ELF-1 (cell line): ENCODE results near the gene HDGFL1.

Source experiments
- DNase-seq: peaks from one replicate; pipeline ENCODE4 v3.0.0-alpha.2; 2016; ENCODE audit warnings: low read depth, low spot score

The HDGFL1 gene

DNA sequence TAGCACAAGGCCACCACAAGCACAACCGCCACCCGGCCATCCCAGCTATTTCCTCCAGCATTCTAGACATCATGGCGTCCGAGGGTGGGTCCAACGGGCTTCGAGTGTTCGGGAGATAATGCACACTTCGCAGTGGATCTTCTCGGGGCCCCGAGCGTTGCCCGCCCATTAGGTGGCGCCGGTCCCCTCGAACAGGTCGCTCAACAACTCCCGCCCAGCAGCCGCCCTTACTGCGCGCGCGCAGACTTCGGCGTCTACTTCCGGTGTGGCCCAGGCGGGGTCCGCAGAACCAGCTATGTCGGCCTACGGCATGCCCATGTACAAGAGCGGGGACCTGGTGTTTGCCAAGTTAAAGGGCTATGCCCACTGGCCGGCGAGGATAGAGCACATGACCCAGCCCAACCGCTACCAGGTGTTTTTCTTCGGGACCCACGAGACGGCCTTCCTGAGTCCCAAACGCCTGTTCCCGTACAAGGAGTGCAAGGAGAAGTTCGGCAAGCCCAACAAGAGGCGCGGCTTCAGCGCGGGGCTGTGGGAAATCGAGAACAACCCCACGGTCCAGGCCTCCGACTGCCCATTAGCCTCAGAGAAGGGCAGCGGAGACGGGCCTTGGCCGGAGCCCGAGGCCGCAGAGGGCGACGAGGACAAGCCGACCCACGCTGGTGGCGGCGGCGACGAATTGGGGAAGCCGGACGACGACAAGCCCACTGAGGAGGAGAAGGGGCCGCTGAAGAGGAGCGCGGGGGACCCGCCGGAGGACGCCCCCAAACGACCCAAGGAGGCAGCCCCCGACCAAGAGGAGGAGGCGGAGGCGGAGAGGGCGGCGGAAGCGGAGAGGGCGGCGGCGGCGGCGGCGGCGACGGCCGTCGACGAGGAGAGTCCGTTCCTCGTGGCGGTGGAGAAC, at the start of gene HDGFL1:
Gene HDGFL1 (plus strand): TSS at position 286 of the 904 bp plus-strand sequence. CDS start 10 bp downstream, at position 296.
- DNase-seq, result peak; percentile 4

DNA sequence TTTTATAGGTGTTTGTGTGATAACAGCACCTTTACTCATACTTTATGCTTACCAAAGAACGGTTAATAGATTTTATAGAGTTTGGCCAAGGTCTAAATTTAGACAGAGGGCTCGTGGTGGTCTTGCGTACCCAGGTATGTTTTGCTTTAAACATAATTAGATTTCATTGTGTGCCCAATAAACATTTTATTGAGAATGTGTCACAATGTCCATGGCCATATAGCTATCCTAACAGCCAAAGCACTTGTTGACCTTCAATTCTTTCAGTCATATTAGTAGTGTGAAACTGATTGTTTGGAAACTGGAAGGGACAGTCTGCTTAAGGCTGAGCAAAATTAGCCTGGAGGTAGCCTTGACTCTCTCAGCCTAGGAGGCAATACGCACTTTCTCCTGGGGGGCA, 48.3 kb upstream of the HDGFL1 start:
- DNase-seq, result no peak

GRCh38 chr6:22526736-22527135, 42.6 kb upstream of the HDGFL1 start:
- DNase-seq, result no peak

DNA sequence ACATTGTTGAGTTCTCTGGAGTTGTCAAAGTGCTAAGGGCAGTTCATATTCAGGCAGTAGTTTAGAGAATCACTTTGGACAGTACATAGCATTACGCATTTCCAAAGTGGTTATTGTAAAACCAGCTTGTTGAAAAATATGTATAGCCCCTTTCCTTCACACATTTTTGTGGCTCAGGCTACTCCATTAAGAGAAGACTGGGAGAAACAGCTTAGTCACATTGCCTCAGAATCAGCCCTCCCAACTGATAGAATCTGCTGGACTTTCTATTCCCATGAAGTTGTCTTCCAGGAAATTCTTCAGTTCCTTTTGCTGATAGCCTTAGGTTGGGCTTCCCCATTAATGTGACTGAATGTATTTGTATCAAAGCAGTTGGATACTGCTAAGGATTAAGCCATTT, 39.5 kb upstream of the HDGFL1 start:
- no peak for DNase-seq

DNA sequence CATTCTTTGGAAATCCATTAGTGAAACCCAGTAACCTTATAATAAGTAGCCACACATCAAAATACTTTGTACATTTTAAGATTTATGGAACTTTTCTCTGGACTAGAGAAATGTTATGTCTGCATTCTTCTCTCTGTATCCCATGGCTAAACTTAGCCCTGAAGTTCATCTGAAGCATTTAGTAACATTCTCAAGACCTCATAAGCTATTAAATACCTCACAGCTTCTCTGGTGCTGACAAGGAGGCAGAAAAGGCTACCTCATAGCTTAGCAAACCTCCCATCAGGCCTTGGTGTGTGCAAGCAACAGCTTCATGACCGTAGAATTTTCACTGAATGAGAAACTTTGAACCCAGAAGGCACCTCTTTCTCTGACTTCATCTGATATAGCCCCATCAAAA, 38.9 kb upstream of the HDGFL1 start:
- DNase-seq, result no peak

DNA sequence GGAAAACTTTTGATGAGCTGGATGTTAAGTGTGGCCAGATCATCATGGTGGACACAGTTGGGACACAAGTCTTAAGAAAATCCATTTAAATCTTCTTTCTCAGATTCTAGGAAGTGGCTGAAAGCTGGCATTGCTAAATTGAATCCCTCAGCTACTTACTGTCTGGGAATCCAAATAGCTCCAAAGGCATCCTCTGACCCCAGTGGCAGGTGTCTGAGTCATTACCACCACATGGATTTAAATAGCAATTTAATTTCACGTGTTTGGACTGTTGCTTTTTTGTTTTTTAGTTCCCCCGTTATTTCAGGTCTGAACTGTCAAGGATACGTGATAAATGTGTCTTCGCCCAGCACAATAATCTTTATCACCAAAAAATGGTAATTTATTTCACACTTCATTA, 33.2 kb upstream of the HDGFL1 start:
- DNase-seq, result no peak

DNA sequence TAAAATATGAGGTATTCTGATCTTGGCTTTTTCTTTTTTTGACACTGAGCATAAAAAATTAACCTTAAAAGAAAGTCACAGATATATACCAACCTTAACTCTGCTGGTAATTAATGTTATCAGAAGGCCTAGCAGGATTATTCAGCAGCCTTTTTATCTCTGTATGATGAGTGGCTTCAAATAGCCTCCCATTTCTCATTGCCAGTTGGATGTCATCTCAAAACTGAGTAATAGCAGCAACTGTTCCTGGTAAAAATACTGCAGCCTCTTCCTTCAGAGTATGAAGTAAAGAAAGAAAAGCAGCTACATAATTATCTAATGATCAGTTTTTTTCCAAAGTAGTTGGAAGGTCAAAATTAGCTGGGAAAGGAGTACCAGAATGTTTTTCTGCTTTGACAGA, 24.9 kb upstream of the HDGFL1 start:
- no peak for DNase-seq

GRCh38 chr6:22545051-22545450, 24.3 kb upstream of the HDGFL1 start:
- DNase-seq, result no peak

GRCh38 chr6:22546236-22546635, 23.1 kb upstream of the HDGFL1 start:
- no peak for DNase-seq

GRCh38 chr6:22550971-22551670, 18.2 kb upstream of the HDGFL1 start:
- DNase-seq, result no peak

- peak; percentile 14 for DNase-seq
These were observed 13.1 kb upstream of the HDGFL1 start for GRCh38 chr6:22556266-22556665.

DNA sequence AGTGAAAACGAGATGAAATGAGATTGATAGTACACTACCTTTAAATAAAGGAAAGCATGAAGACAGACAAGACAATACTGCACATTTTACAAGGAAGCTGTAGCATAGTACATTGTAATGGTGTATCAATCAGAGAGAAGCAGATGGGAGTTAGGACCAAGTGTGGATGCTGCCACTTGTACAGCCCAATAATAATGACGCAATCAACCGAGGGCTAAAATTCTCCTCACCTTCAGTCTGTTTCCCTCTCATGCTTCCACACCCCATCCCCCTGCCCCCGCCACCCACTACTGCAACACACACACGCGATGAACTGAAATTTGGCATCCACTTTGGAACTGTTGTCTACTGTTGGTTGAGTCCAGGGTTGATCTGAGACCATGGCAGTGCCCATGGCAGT, 12.4 kb upstream of the HDGFL1 start:
- DNase-seq, result no peak

DNA sequence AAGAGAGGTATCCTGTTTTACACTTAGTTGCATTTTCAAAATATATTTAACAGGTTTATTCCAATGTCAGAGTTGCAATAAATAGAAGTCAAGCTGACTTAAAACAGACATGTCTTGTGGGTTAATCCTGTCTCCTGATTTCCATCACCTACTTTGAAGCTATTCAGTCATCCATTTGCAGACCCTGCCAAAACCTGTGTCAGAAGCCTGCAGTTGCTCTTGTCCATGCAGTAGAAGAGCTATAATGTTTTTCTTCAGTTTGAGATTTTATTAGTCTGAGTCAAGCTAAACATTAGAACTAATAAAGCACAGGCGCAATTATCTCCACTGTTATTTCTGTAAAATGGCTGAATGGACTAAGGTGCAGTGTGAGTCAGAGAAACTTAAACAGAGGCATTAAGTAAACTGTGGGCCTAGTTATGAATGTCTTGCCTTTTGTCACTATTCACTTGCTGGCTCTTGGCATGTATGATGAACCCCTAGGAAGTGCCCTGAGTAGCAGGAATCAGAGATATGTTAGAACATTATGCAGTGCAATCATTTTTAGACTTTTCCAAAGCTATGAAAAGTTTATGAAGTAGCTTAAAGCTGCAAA, 11.0 kb upstream of the HDGFL1 start:
- no peak for DNase-seq

DNA sequence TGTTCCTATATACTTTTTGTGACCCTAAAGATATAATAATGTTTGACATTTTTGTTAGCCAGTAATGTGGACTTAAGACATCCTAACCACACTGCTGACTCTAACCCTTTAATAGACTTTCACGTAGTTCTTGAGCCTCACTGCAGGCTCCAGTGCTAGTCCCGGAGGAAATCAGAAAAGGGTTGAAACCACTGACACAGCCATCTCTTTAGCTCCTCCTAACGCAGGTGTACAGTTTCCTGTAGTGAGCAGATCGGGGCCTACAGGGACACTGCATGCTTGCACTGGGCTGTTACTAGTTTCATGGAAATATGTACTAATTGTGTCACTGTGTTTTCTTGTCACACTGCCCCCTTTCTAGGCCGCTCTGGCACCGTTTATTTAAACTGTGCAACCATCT, 512 bp upstream of the HDGFL1 start:
- DNase-seq, result no peak

GRCh38 chr6:22570185-22570551, 802 bp downstream of the HDGFL1 start:
- DNase-seq, result peak; percentile 45

DNA sequence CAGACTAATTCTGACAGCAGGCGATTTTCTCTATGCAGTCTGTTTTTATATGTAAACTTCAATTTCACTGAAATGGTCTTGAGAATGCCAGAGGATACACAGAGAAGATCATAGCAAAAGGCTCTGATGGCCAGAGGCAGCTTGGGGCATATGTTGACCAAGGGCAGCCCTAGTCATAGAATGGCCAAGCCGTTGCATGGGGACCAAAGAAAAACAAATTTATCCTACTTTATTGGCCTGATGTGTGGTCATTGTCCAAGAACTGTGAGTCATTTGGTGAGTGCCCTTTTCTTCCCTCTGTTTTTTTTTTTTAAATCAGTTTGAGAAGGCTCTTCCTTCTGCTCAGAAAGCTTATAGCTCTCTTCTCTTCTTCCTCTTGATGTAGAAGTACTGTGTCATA, 5.8 kb downstream of the HDGFL1 start:
- DNase-seq, result no peak

DNA sequence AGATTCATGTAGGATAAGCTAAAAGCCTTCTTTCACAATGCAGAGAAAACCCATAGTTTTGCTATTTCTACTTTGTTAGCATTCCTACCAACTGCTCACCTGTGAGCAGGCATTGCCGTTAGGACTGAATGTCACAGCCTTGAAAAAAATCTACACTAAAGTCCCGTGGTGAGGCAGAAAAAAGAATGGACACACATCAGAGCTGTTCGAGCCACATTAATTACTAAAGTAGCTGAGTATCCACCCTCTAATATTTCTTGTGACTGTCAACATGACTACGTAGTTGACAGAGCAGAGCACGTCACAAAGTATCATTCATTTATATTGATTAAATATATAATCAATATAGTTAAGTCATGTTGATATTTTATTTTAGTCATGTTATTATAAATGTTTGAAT, 10.1 kb downstream of the HDGFL1 start:
- no peak for DNase-seq

- DNase-seq, result no peak
These were observed 11.0 kb downstream of the HDGFL1 start for GRCh38 chr6:22580337-22580736.

GRCh38 chr6:22582417-22583205, 13.2 kb downstream of the HDGFL1 start:
- DNase-seq, result no peak

GRCh38 chr6:22583230-22583629, 13.9 kb downstream of the HDGFL1 start:
- no peak for DNase-seq

GRCh38 chr6:22583927-22584326, 14.6 kb downstream of the HDGFL1 start:
- no peak for DNase-seq

DNA sequence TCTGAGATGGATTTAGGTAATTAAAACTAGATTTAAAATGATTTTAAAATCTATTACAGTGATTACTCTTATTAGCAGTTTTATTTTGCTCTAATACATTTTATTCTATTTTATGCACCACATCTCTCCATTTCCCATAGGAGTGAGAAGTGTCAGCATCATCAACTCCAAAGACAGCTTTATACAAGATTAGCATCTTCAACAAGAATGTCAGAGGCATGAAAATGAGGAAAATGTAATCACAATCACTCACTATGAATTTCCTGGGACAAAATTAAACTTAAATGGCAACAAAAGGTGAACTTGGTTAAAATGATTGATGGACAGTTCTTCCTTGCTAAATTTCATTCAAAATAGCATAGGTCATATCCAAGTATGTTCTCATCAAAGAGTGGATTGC, 19.8 kb downstream of the HDGFL1 start:
- DNase-seq, result no peak
